Thyroid gland (tissue), 4 donors: ENCODE data around the gene NFIX. TPM values are rescaled to one million over a fixed set of nuclear protein-coding genes. Genes with fewer than 3 reads are reported as not detected.

Source experiments
- DNase-seq, 2 donors: peaks; one replicate each; pipeline ENCODE4 v3.0.0-alpha.2; 2019
- H3K27ac ChIP-seq, 3 donors: fragments of 200-600 bp; sonication (generic); 1 replicate in 2 of 3; 2 replicates in 1 of 3; pipeline ENCODE4 v1.5.1; 2016 to 2019; ENCODE audit warnings: mild to moderate bottlenecking in 1 of 3, moderate library complexity in 1 of 3
- H3K27me3 ChIP-seq: fragments of 200-600 bp; sonication (generic); one replicate; pipeline ENCODE4 v1.5.1; 2019
- H3K36me3 ChIP-seq, 2 donors: fragments of 200-600 bp; sonication (generic); one replicate each; pipeline ENCODE4 v1.5.1; 2016 to 2019
- H3K4me1 ChIP-seq, 2 donors: fragments of 200-600 bp; sonication (generic); one replicate each; pipeline ENCODE4 v1.5.1; 2017 to 2019
- H3K4me3 ChIP-seq, 3 donors: fragments of 200-600 bp; sonication (generic); replicated peaks in 1 of 3; 1 replicate in 2 of 3; 2 replicates in 1 of 3; pipeline ENCODE4 v1.5.1; 2016; ENCODE audit warnings: mild to moderate bottlenecking in 1 of 3
- H3K9me3 ChIP-seq: fragments of 200-600 bp; sonication (generic); one replicate; pipeline ENCODE4 v1.5.1; 2017
- POLR2A ChIP-seq, 2 donors: fragments of 450-650 bp; IDR thresholded peaks; one replicate each; pipeline ENCODE4 v1.6.1; 2017; ENCODE audit warnings: antibody characterized with exemption in 2 of 2, mild to moderate bottlenecking in 2 of 2, moderate library complexity in 1 of 2
- WGBS, 2 donors: methylation state at CpG; one replicate each; pipeline ENCODE4 v1.1.5; 2017; 5-methylcytosine and 5-hydroxymethylcytosine counted together
- intact Hi-C: fragments of 100-400 bp; cut with DNase I; formaldehyde crosslinking; loops from one replicate; pipeline ENCODE4 v1.15.1; 2023
- total RNA-seq, 4 donors: library from RNA; depleted of rRNA; stranded (reverse); fragments of >200 nt; gene quantifications; one replicate each; pipeline ENCODE4 v1.2.3, GENCODE V29; 2016
- TF ChIP-seq, protein P1 (sequence below), 6 experiments: fragments of 200-600 bp in 3 of 6; fragments of 450-650 bp in 3 of 6; sonication (generic) in 3 of 6; IDR thresholded peaks; one replicate each; pipeline ENCODE4 v1.5.1; 2016 to 2019; ENCODE audit warnings: antibody characterized with exemption in 6 of 6, mild to moderate bottlenecking in 2 of 6, inconsistent platforms in 1 of 6, moderate library complexity in 1 of 6

The NFIX gene
- total RNA-seq, 4 donors from 2014 or later, result 38.8 to 70.2 (median 62.4) TPM

DNA sequence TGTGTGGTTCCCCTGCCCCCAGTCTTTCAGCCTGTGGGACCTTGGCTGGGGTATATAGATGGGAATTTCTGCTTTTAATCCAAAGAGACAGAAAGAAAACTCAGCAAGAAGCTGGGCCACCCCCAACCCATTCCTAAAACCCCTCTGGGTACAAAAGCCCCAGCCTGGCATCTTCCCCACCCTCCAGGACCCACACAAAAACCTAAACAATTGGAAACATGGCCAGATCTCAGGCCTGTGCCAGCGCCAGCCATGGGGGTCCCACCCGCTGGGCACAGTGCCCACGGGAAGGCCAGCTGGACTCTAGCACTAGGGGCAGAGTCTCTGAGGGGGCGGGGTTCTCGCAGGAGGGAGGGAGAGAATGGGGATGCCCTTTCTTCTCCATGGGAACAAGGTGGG lies 98.8 kb downstream of the NFIX start:
- intact Hi-C loops, result loop anchor here (2.0 kb wide), 1 partner anchor 111 kb away; no protein-coding TSS in a partner anchor

DNA sequence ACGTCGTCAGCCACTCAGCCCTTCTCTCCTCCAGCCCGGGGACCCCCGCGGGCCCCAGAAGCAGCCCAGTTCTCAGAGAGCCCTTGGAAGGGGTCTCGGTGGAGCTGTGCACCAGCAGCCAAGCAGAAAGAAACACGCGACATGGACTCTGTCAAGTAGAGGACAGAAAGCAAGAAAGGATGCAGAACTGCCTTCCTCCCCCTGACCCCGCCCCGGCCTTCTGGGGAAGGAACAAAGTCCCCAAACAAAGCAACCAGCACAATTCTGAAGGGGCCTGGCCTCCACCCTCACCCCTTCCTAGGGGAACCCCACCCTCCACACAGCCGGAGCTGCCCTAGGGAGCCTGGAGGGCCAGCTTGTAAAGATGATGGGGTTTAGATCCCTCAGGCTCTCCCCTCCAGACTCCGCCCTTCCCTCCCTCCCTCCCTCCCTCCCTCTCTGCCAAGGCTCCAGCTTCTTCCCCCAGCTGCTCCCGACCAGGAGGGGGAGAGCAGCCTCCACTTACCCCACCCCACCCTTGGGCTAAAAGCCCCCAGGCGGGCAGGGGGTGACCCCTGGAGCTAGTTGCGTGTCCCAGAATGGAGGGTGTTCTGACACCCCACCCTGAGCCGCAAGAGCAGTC lies 99.6 kb downstream of the NFIX start:
- Histone ChIP-seq H3K4me1 (peaks cover 14 to 47% of the 10 kb centered on the region in 2 donors), H3K27me3 (no peaks in the 10 kb centered on the region), H3K36me3 (peaks cover 0 to 15% of the 10 kb centered on the region in 2 donors), H3K4me3 (no peak overlapping the region), H3K9me3 (no peaks in the 10 kb centered on the region), H3K27ac (no peak overlapping the region)
- WGBS, 2 donors, result 71 to 72% methylated on average over 13 to 15 of the region's 16 CpGs
- intact Hi-C loops, result loop anchor here (2.0 kb wide), 1 partner anchor 112 kb away; no protein-coding TSS in a partner anchor
- no peak for TF ChIP-seq POLR2A (IDR thresholded peaks at IDR 0.05)
- TF ChIP-seq, protein P1, sequence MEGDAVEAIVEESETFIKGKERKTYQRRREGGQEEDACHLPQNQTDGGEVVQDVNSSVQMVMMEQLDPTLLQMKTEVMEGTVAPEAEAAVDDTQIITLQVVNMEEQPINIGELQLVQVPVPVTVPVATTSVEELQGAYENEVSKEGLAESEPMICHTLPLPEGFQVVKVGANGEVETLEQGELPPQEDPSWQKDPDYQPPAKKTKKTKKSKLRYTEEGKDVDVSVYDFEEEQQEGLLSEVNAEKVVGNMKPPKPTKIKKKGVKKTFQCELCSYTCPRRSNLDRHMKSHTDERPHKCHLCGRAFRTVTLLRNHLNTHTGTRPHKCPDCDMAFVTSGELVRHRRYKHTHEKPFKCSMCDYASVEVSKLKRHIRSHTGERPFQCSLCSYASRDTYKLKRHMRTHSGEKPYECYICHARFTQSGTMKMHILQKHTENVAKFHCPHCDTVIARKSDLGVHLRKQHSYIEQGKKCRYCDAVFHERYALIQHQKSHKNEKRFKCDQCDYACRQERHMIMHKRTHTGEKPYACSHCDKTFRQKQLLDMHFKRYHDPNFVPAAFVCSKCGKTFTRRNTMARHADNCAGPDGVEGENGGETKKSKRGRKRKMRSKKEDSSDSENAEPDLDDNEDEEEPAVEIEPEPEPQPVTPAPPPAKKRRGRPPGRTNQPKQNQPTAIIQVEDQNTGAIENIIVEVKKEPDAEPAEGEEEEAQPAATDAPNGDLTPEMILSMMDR (IDR thresholded peaks at IDR 0.05), result no peak
- no peak for DNase-seq

More for the DNA sequence above, 98.8 kb downstream of the NFIX start:
- no peak for DNase-seq
- Histone ChIP-seq H3K36me3 (peaks cover 0 to 15% of the 10 kb centered on the region in 2 donors), H3K4me3 (no peak overlapping the region), H3K27ac (no peak overlapping the region), H3K9me3 (no peaks in the 10 kb centered on the region), H3K27me3 (no peaks in the 10 kb centered on the region), H3K4me1 (peaks cover 14 to 40% of the 10 kb centered on the region in 2 donors)
- no peak for TF ChIP-seq POLR2A (IDR thresholded peaks at IDR 0.05)
- TF ChIP-seq, protein P1 (IDR thresholded peaks at IDR 0.05), result peak in 1 of 6 experiments; percentile 1
- WGBS, 2 donors, result 54 to 62% methylated on average over 5 of the region's 5 CpGs

DNA sequence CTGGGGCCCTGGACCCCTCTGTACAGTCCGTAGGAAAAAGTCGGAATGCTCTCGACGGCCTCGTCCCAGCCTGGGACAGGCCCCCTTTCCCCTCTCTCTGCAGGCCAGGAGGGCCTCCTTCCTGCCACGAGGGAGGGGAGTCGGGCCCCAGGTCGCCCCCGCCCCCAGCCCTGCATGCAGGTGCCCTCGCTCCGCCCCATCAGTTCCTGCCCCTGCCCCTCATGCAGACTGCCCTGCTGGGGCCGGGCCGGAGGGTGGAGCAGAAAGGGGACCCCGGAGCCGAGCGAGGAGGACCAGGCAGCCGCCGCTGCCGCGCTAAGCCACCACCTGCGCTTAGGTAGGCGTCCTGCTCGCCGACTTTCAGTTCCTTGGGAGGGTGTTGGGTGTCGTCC lies 100.1 kb downstream of the NFIX start:
- Histone ChIP-seq H3K4me1 (peaks cover 14 to 45% of the 10 kb centered on the region in 2 donors), H3K27ac (no peak overlapping the region), H3K27me3 (no peaks in the 10 kb centered on the region), H3K4me3 (no peak overlapping the region), H3K36me3 (peaks cover 0 to 13% of the 10 kb centered on the region in 2 donors), H3K9me3 (no peaks in the 10 kb centered on the region)
- intact Hi-C loops, result loop anchor here (2.0 kb wide), 1 partner anchor 113 kb away; no protein-coding TSS in a partner anchor
- DNase-seq, result no peak
- WGBS, 2 donors, result 81 to 86% methylated on average over 15 to 24 of the region's 25 CpGs
- TF ChIP-seq, protein P1 (IDR thresholded peaks at IDR 0.05), result no peak
- TF ChIP-seq POLR2A (IDR thresholded peaks at IDR 0.05), result no peak

DNA sequence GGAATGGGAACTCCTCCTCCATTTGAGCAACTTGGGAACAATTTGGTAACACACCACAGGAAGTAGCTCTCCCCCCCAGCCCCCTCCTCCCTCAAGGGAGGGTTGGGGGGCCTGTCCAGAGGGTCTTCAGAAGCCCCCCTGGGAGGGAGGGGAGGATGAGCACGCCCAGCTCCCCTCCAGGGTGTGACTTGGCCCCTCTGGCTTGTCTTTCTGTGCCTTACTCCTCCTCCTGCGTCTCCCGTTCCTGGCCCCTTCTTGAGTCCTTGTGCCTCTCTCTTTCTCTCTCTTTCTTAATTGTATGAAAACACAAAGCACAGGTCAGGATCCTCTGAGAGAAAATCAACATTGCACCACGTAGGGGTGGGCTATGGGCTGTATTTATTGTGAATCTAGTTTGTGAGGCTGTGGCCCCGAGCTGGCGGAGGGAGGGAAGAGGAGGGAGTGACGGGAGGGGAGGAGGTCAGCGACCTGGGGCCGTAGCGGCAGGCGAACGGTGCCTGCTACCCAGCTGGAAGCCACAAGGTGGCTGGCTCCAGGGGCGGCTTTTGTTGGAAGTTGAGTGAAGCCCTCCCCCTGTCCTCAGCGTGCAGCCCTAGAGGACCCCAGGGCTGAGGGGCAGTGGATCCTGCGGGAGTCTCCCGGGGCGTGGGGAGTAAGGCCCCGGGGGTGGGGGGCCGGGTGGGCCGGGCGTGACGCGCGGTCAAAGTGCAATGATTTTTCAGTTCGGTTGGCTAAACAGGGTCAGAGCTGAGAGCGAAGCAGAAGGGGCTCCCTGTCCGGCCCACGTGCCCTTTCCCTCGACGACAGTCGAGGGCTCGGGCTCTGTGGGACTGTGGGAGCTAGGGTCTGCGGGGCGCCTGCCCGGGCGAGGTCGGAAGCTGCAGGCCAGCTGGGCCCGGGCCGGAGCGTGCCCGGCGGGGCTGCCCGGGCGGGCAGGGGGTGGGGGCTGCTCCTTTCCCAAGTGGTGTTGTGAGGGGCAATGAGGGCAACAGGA lies 101.0 kb downstream of the NFIX start:
- Histone ChIP-seq H3K36me3 (peaks cover 0 to 9% of the 10 kb centered on the region in 2 donors), H3K4me1 (peaks cover 14 to 43% of the 10 kb centered on the region in 2 donors), H3K4me3 (no peak overlapping the region), H3K27me3 (no peaks in the 10 kb centered on the region), H3K9me3 (no peaks in the 10 kb centered on the region), H3K27ac (peak overlapping the region in 1 of 3 donors; percentile 82)
- no peak for DNase-seq
- intact Hi-C loops, result loop anchor here (2.0 kb wide), 1 partner anchor 113 kb away; no protein-coding TSS in a partner anchor
- TF ChIP-seq POLR2A (IDR thresholded peaks at IDR 0.05), result no peak
- TF ChIP-seq, protein P1 (IDR thresholded peaks at IDR 0.05), result no peak
- 75 to 80% methylated on average over 30 to 32 of the region's 44 CpGs for WGBS, 2 donors
